H1 (cell line): ENCODE measurements around the gene SLC66A2. TPM values are rescaled to one million over a fixed set of nuclear protein-coding genes. Genes with fewer than 3 reads are reported as not detected.

Experiments
- CTCF ChIA-PET: fragments of 300-600 bp; sonication (Branson Sonifier 250); formaldehyde crosslinking; loops from one replicate; lab custom pipeline; 2021; ENCODE audit not compliant: partially characterized antibody; lab: Charles Lee
- POLR2A ChIA-PET: fragments of 300-600 bp; sonication (Branson Sonifier 250); formaldehyde crosslinking; loops from one replicate; lab custom pipeline; 2021; ENCODE audit warnings: inconsistent platforms; ENCODE audit not compliant: partially characterized antibody; lab: Charles Lee
- DNase-seq, 2 experiments: peaks; one replicate each; pipeline versions ENCODE4 v3.0.0 to v3.0.0-alpha.2; 2010 to 2022; ENCODE audit warnings: low spot score in 2 of 2, low read depth in 1 of 2, mixed read lengths in 1 of 2
- FAIRE-seq: peaks from 2 replicates; lab custom pipeline; 2011; peaks lifted over from hg19 to GRCh38; lab: Jason Lieb, UNC
- H2AFZ ChIP-seq: 2 replicates; pipeline ENCODE4 v1.8.1; 2012; ENCODE audit warnings: low read length, inconsistent platforms
- H2AK5ac ChIP-seq: 2 replicates; pipeline ENCODE4 v1.6.1; 2013; ENCODE audit warnings: low read depth, low read length
- H2BK120ac ChIP-seq: replicated peaks from 2 replicates; pipeline ENCODE3; 2013; ENCODE audit warnings: low read depth, low read length, inconsistent platforms
- H2BK12ac ChIP-seq: 2 replicates; pipeline ENCODE4 v1.6.1; 2013; ENCODE audit warnings: low read depth, low read length
- H2BK15ac ChIP-seq: 2 replicates; pipeline ENCODE4 v1.6.1; 2013; ENCODE audit warnings: low read length
- H2BK20ac ChIP-seq: 2 replicates; pipeline ENCODE4 v1.6.1; 2013; ENCODE audit warnings: low read length
- H2BK5ac ChIP-seq: 2 replicates; pipeline ENCODE4 v1.6.1; 2013; ENCODE audit warnings: low read depth, low read length
- H3K14ac ChIP-seq: 2 replicates; pipeline ENCODE4 v1.6.1; 2013; ENCODE audit warnings: inconsistent platforms; ENCODE audit not compliant: insufficient read length
- H3K18ac ChIP-seq: 2 replicates; pipeline ENCODE4 v1.6.1; 2013; ENCODE audit warnings: low read length; ENCODE audit errors: extremely low read depth
- H3K23ac ChIP-seq: 2 replicates; pipeline ENCODE4 v1.6.1; 2013; ENCODE audit warnings: inconsistent platforms; ENCODE audit not compliant: insufficient read length
- H3K23me2 ChIP-seq: 2 replicates; pipeline ENCODE4 v1.6.1; 2013; ENCODE audit warnings: low read depth, low read length
- H3K27ac ChIP-seq: 2 replicates; pipeline ENCODE4 v1.6.1; 2011; ENCODE audit warnings: low read depth, low read length, inconsistent platforms
- H3K27me3 ChIP-seq, 4 experiments: replicated peaks in 1 of 4; 1 replicate in 1 of 4; 2 replicates in 3 of 4; pipeline versions ENCODE4 v1.6.1 to v1.8.1; 2011 to 2013; ENCODE audit warnings: low read length in 3 of 4, mild to moderate bottlenecking in 3 of 4, inconsistent platforms in 2 of 4, mixed read lengths in 2 of 4, moderate library complexity in 1 of 4; ENCODE audit not compliant: control insufficient read depth in 3 of 4, insufficient read depth in 3 of 4; ENCODE audit errors: extremely low read depth in 1 of 4
- H3K36me3 ChIP-seq, 4 experiments: 2 replicates each; pipeline versions ENCODE4 v1.6.1 to v1.8.1; 2011 to 2013; ENCODE audit warnings: mild to moderate bottlenecking in 4 of 4, low read length in 3 of 4, moderate library complexity in 2 of 4, control low read depth in 1 of 4, inconsistent platforms in 1 of 4; ENCODE audit not compliant: insufficient read depth in 4 of 4, control insufficient read depth in 2 of 4
- H3K4ac ChIP-seq: replicated peaks from 2 replicates; pipeline ENCODE3; 2013; ENCODE audit warnings: low read length, low read depth, mixed read lengths, inconsistent platforms; ENCODE audit not compliant: insufficient read length
- H3K4me1 ChIP-seq, 4 experiments: replicated peaks in 1 of 4; 1 replicate in 1 of 4; 2 replicates in 3 of 4; pipeline versions ENCODE4 v1.6.1 to v1.8.1; 2011 to 2013; ENCODE audit warnings: low read length in 3 of 4, inconsistent platforms in 2 of 4, mixed read lengths in 1 of 4; ENCODE audit not compliant: insufficient read depth in 4 of 4, control insufficient read depth in 3 of 4
- H3K4me2 ChIP-seq, 2 experiments: 2 replicates each; pipeline versions ENCODE4 v1.6.1 to v1.8.1; 2011 to 2013; ENCODE audit warnings: low read depth in 2 of 2, low read length in 2 of 2, control low read depth in 1 of 2, inconsistent platforms in 1 of 2, mild to moderate bottlenecking in 1 of 2; ENCODE audit not compliant: insufficient read depth in 1 of 2
- H3K4me3 ChIP-seq, 4 experiments: fragments of 200-600, 300-600 bp in 1 of 4; sonication (generic), shearing (Covaris generic), sonication (Bioruptor Twin) in 1 of 4; 2 replicates each; pipeline versions ENCODE4 v1.5.1 to v1.8.1; 2011 to 2016; ENCODE audit warnings: low read length in 4 of 4, low read depth in 3 of 4, control low read depth in 2 of 4, inconsistent platforms in 2 of 4, mild to moderate bottlenecking in 2 of 4, mixed read lengths in 1 of 4, moderate library complexity in 1 of 4; ENCODE audit not compliant: insufficient read depth in 2 of 4; ENCODE audit errors: extremely low read depth in 1 of 4
- H3K56ac ChIP-seq: replicated peaks from 2 replicates; pipeline ENCODE3; 2013; ENCODE audit warnings: low read depth, mild to moderate bottlenecking, mixed read lengths, low read length, inconsistent platforms; ENCODE audit not compliant: insufficient read length
- H3K79me1 ChIP-seq: 2 replicates; pipeline ENCODE4 v1.6.1; 2013; ENCODE audit warnings: low read depth, low read length, control low read depth
- H3K79me2 ChIP-seq, 2 experiments: 2 replicates each; pipeline versions ENCODE4 v1.6.1 to v1.8.1; 2012 to 2013; ENCODE audit warnings: low read length in 2 of 2, mild to moderate bottlenecking in 2 of 2, inconsistent platforms in 1 of 2; ENCODE audit not compliant: insufficient read depth in 2 of 2, control insufficient read depth in 1 of 2
- H3K9ac ChIP-seq, 4 experiments: replicated peaks in 1 of 4; 1 replicate in 1 of 4; 2 replicates in 3 of 4; pipeline versions ENCODE4 v1.6.1 to v1.8.1; 2011 to 2013; ENCODE audit warnings: low read depth in 3 of 4, low read length in 3 of 4, control low read depth in 2 of 4, mild to moderate bottlenecking in 2 of 4, moderate library complexity in 2 of 4, inconsistent platforms in 1 of 4; ENCODE audit errors: extremely low read depth in 1 of 4
- H3K9me3 ChIP-seq, 2 experiments: 2 replicates each; pipeline versions ENCODE4 v1.6.1 to v1.8.1; 2012 to 2013; ENCODE audit warnings: mild to moderate bottlenecking in 2 of 2, moderate library complexity in 2 of 2, control low read depth in 1 of 2, inconsistent platforms in 1 of 2, low read depth in 1 of 2, low read length in 1 of 2, mixed read lengths in 1 of 2; ENCODE audit not compliant: insufficient read depth in 2 of 2
- H4K20me1 ChIP-seq, 2 experiments: replicated peaks in 1 of 2; 2 replicates each; pipeline versions ENCODE3 to v1.8.1; 2011 to 2013; ENCODE audit warnings: inconsistent platforms in 2 of 2, low read length in 2 of 2, mild to moderate bottlenecking in 1 of 2; ENCODE audit not compliant: insufficient read depth in 2 of 2, control insufficient read depth in 1 of 2
- H4K5ac ChIP-seq: 2 replicates; pipeline ENCODE4 v1.6.1; 2013; ENCODE audit warnings: low read length, low read depth, mixed read lengths, inconsistent platforms; ENCODE audit not compliant: insufficient read length
- H4K8ac ChIP-seq: 2 replicates; pipeline ENCODE4 v1.8.0; 2013; ENCODE audit warnings: mild to moderate bottlenecking, moderate library complexity, low read length, inconsistent platforms; ENCODE audit not compliant: insufficient read depth; ENCODE audit errors: extremely low read depth
- H4K91ac ChIP-seq: replicated peaks from 2 replicates; pipeline ENCODE3; 2013; ENCODE audit warnings: low read length, mixed read lengths, inconsistent platforms; ENCODE audit not compliant: insufficient read length
- CBX5 ChIP-seq: fragments of 300-800, 300-1000 bp; sonication (generic); IDR thresholded peaks from 2 replicates; pipeline ENCODE4 v1.7.1; 2016; ENCODE audit warnings: antibody characterized with exemption, low read length, low read depth
- EP300 ChIP-seq, 2 experiments: IDR thresholded peaks; 1 replicate in 1 of 2; 2 replicates in 1 of 2; pipeline ENCODE4 v1.6.1; 2011 to 2012; ENCODE audit warnings: low read depth in 2 of 2, low read length in 2 of 2, mild to moderate bottlenecking in 2 of 2, borderline replicate concordance in 1 of 2, inconsistent platforms in 1 of 2, moderate library complexity in 1 of 2
- EZH2 ChIP-seq: fragments of 200-600 bp; sonication (generic); IDR thresholded peaks from 2 replicates; pipeline ENCODE4 v1.7.1; 2012; ENCODE audit warnings: low read depth, mild to moderate bottlenecking, moderate library complexity, low read length, inconsistent platforms; ENCODE audit not compliant: severe bottlenecking
- GTF2F1 ChIP-seq: IDR thresholded peaks from 2 replicates; pipeline ENCODE4 v1.6.1; 2012; ENCODE audit warnings: low read depth, low read length, improper control_type of control experiment, borderline replicate concordance
- KDM5A ChIP-seq: fragments of 200-600 bp; IDR thresholded peaks from 2 replicates; pipeline ENCODE4 v1.7.1; 2012; ENCODE audit warnings: mild to moderate bottlenecking, low read length, inconsistent platforms, mixed read lengths
- RFX5 ChIP-seq: IDR thresholded peaks from 2 replicates; pipeline ENCODE4 v1.6.1; 2011; ENCODE audit warnings: low read depth, low read length, improper control_type of control experiment, borderline replicate concordance
- SIN3A ChIP-seq, 2 experiments: IDR thresholded peaks in 1 of 2; conservative IDR thresholded peaks in 1 of 2; 2 replicates each; pipeline ENCODE4 v1.6.1; 2011 to 2012; ENCODE audit warnings: low read length in 2 of 2, improper control_type of control experiment in 1 of 2, low read depth in 1 of 2, mild to moderate bottlenecking in 1 of 2
- SP2 ChIP-seq: IDR thresholded peaks from 2 replicates; pipeline ENCODE4 v1.6.1; 2012; ENCODE audit warnings: mild to moderate bottlenecking, low read length, inconsistent platforms
- ZNF274 ChIP-seq: IDR thresholded peaks from 2 replicates; pipeline ENCODE4 v1.7.0; 2012; ENCODE audit warnings: low read length, borderline replicate concordance; ENCODE audit errors: extremely low read depth
- WGBS, 2 experiments: shearing (Covaris generic) in 1 of 2; methylation state at CpG; one replicate each; pipeline versions ENCODE4 v1.1.6 to v1.1.7; 2013 to 2015; ENCODE audit warnings: low lambda C conversion rate in 2 of 2, mixed read lengths in 2 of 2, inconsistent platforms in 1 of 2, low coverage in 1 of 2, missing lambda C conversion rate in 1 of 2; ENCODE audit not compliant: insufficient replicate concordance in 2 of 2, insufficient coverage in 1 of 2, insufficient read length in 1 of 2; ENCODE audit errors: extremely low coverage in 1 of 2, missing lambda C conversion rate in 1 of 2; 5-methylcytosine and 5-hydroxymethylcytosine counted together
- polyA plus RNA-seq, 7 experiments: library from polyadenylated mRNA; depleted of rRNA in 3 of 7; stranded (reverse) in 5 of 7; unstranded in 2 of 7; fragments of >200 nt in 5 of 7; fragments of 200-250 nt in 2 of 7; gene quantifications; 1 replicate in 5 of 7; 2 replicates in 1 of 7; 4 replicates in 1 of 7; pipeline versions ENCODE4 v1.2.1 to v1.2.3, GENCODE V29; 2011 to 2013; ENCODE audit warnings: missing spikeins in 2 of 7, mixed read lengths in 2 of 7
- total RNA-seq: library from RNA; stranded (reverse); fragmentation: NEBNext Ultra II Directional; extraction: Animal tissue kit (Norgen Biotek cat#: 25700); gene quantifications from 2 replicates; pipeline ENCODE4 v1.2.1, GENCODE V29; 2021
- TF ChIP-seq, protein P1 (sequence below): IDR thresholded peaks from 2 replicates; pipeline ENCODE4 v1.6.1; 2011; ENCODE audit warnings: low read length, improper control_type of control experiment

Gene SLC66A2
- total and polyA plus RNA-seq, 2 of the 8 experiments (the other 6 are each of a cell fraction or from before 2014, with no cell fraction given), result 15.0 to 18.9 TPM

DNA sequence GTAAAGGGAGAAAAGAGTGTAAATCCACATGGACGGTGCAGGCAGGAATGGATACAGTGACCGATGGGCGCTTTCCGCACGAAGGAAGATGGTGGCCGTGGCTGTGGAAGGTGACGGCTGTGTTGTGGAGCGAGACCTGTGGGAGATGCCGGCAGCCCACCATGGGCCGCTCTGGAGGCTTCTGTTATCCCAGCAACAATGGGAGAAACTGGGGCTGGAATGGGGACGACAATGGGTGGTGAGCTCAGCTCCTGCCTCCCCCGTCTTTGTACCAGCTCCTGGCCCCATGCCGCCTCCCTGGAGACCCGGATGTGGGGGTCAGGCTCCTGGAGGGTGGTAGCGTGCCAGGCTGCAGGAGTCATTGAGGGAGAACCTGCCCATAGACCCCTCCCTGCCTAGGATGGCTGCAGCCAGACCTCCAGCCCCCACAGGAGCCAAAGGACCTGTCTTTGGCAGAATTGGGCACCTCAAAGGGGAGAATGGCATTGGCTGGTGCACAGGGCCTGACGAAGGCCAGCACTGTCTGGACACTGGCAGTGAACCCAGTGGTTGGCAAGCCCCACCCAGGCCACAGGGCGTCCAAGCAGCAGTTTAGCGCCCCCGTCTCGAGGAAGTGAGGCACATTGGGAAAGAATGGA, 72.6 kb downstream of the SLC66A2 start:
- H2BK15ac ChIP-seq, result no peak overlapping the region
- H3K27ac ChIP-seq, result no peak overlapping the region
- no peaks in the 10 kb centered on the region; the same call in 1 of the 2 replicates for H3K79me1 ChIP-seq
- no peak overlapping the region for H3K14ac ChIP-seq
- H3K9ac ChIP-seq, result no peak overlapping the region
- no peaks in the 10 kb centered on the region for H3K79me2 ChIP-seq
- ChIA-PET POLR2A (no interaction called here), CTCF (no interaction called here)
- H2AK5ac ChIP-seq, result no peak overlapping the region
- H3K56ac ChIP-seq, result no peak overlapping the region
- H2AFZ ChIP-seq, result no peak overlapping the region
- H3K4me3 ChIP-seq, result no peak overlapping the region
- H4K20me1 ChIP-seq, result peaks cover 0 to 2% of the 10 kb centered on the region in 2 experiments
- DNase-seq (no peak), FAIRE-seq (no peak)
- no peak overlapping the region for H4K91ac ChIP-seq
- no peak overlapping the region for H4K8ac ChIP-seq
- no peak overlapping the region for H2BK20ac ChIP-seq
- no peaks in the 10 kb centered on the region; a peak in 1 of 4 replicates for H3K9me3 ChIP-seq
- no peaks in the 10 kb centered on the region for H3K27me3 ChIP-seq
- H3K4me2 ChIP-seq, result no peak overlapping the region
- no peaks in the 10 kb centered on the region for H3K23me2 ChIP-seq
- H3K36me3 ChIP-seq, result no peaks in the 10 kb centered on the region
- no peak overlapping the region for H3K18ac ChIP-seq
- no peak overlapping the region for H2BK5ac ChIP-seq
- no peak overlapping the region for H3K4ac ChIP-seq
- H4K5ac ChIP-seq, result no peak overlapping the region
- no peak overlapping the region for H3K23ac ChIP-seq
- 90% methylated on average over 20 of the region's 20 CpGs; no CpG with 5 or more reads in 1 of the 2 experiments for WGBS, 2 experiments
- no peak overlapping the region for H2BK12ac ChIP-seq
- H3K4me1 ChIP-seq, result no peaks in the 10 kb centered on the region; a peak in 1 of 7 replicates
- H2BK120ac ChIP-seq, result no peak overlapping the region
- no peak for TF ChIP-seq EZH2
- TF ChIP-seq CBX5, result no peak
- no peak for TF ChIP-seq KDM5A
- TF ChIP-seq, protein P1, sequence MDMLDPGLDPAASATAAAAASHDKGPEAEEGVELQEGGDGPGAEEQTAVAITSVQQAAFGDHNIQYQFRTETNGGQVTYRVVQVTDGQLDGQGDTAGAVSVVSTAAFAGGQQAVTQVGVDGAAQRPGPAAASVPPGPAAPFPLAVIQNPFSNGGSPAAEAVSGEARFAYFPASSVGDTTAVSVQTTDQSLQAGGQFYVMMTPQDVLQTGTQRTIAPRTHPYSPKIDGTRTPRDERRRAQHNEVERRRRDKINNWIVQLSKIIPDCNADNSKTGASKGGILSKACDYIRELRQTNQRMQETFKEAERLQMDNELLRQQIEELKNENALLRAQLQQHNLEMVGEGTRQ, result no peak
- no peak for TF ChIP-seq EP300 (IDR thresholded peaks at IDR 0.05; ENCODE audit: borderline replicate concordance in 1 of 2, low read depth in 2 of 2, low read length in 2 of 2)
- no peak for TF ChIP-seq SP2
- TF ChIP-seq SIN3A (conservative IDR thresholded peaks at IDR 0.05 in 1 of 2, IDR thresholded peaks at IDR 0.05 in 1 of 2; ENCODE audit: low read depth in 1 of 2, low read length in 2 of 2), result no peak
- TF ChIP-seq GTF2F1, result no peak
- TF ChIP-seq RFX5, result no peak
- no peak for TF ChIP-seq ZNF274
